ENCODE measurements around the gene GMCL2. TPM values are rescaled to one million over a fixed set of nuclear protein-coding genes. Genes with fewer than 3 reads are reported as not detected.

Gene GMCL2
- total RNA-seq, 2 donors from 2014 or later = 2.8 TPM; not detected in 1

DNA sequence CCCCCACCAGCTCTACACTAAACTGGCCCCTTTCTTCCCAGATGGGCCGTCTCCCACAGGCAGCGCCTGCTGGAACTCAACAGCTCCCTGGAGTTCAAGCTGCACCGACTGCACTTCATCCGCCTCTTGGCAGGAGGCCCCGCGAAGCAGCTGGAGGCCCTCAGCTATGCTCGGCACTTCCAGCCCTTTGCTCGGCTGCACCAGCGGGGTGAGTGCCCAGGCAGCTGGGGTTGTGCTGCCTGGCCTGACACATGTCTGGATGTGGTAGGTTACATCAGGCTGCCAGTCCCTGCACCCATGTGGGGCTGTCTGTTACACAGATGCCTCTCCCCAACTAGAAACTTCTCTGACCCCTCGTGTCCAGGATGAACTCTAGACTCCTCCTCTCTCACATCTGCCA, 43.3 kb downstream of the GMCL2 start:
- intact Hi-C loops (cut with DNase I) = no loop called here
- H3K4me1 ChIP-seq (replicated peaks) = no peaks in the 10 kb centered on the region
- TF ChIP-seq, protein P1, sequence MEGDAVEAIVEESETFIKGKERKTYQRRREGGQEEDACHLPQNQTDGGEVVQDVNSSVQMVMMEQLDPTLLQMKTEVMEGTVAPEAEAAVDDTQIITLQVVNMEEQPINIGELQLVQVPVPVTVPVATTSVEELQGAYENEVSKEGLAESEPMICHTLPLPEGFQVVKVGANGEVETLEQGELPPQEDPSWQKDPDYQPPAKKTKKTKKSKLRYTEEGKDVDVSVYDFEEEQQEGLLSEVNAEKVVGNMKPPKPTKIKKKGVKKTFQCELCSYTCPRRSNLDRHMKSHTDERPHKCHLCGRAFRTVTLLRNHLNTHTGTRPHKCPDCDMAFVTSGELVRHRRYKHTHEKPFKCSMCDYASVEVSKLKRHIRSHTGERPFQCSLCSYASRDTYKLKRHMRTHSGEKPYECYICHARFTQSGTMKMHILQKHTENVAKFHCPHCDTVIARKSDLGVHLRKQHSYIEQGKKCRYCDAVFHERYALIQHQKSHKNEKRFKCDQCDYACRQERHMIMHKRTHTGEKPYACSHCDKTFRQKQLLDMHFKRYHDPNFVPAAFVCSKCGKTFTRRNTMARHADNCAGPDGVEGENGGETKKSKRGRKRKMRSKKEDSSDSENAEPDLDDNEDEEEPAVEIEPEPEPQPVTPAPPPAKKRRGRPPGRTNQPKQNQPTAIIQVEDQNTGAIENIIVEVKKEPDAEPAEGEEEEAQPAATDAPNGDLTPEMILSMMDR (IDR thresholded peaks at IDR 0.05) = no peak
- H3K36me3 ChIP-seq = peaks cover 3 to 21% of the 10 kb centered on the region in 2 donors
- 31% methylated on average over 9 of the region's 10 CpGs for WGBS
- H3K27ac ChIP-seq = no peak overlapping the region
- H3K27me3 ChIP-seq (replicated peaks; ENCODE audit: insufficient read depth) = no peaks in the 10 kb centered on the region
- H3K9me3 ChIP-seq = no peaks in the 10 kb centered on the region
- no peak overlapping the region for H3K4me3 ChIP-seq
- no peak for DNase-seq (ENCODE audit: low spot score)

DNA sequence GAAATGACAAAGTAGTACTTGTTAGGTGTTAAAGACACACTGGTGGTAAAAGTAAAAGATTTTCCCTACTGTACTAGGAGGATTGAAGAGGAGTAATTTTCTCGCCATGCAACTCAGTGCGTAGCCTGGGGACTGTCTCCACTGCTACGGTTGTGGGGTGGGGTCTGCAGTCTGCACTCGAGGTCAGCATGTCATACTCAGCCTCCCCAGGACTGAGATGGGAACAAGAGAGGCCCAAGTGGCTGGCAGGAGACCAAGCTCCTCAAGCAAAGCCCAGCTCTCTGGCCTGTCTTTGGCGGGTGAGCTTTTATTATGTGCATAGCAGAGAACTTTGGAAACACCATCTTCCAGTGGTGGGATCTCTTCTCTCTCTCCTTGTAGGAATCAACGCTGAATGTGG, 43.9 kb downstream of the GMCL2 start:
- TF ChIP-seq POLR2AphosphoS5 (IDR thresholded peaks at IDR 0.05) (no peak), POLR2A (IDR thresholded peaks at IDR 0.05) (no peak)
- TF ChIP-seq, protein P1 (IDR thresholded peaks at IDR 0.05) = no peak

GRCh38 chr5:178142642-178143041, 44.5 kb downstream of the GMCL2 start:
- H3K27me3 ChIP-seq (replicated peaks; ENCODE audit: insufficient read depth) = no peaks in the 10 kb centered on the region
- H3K4me1 ChIP-seq (replicated peaks) = no peaks in the 10 kb centered on the region
- WGBS = 89% methylated on average over 20 of the region's 20 CpGs
- no peak overlapping the region for H3K4me3 ChIP-seq
- H3K27ac ChIP-seq = no peak overlapping the region
- H3K9me3 ChIP-seq = no peaks in the 10 kb centered on the region
- H3K36me3 ChIP-seq = peaks cover 3 to 8% of the 10 kb centered on the region in 2 donors
- DNase-seq (ENCODE audit: low spot score) = no peak
- TF ChIP-seq POLR2AphosphoS5 (IDR thresholded peaks at IDR 0.05) (no peak), POLR2A (IDR thresholded peaks at IDR 0.05) (no peak)
- TF ChIP-seq, protein P1 (IDR thresholded peaks at IDR 0.05) = no peak
- intact Hi-C loops (cut with DNase I) = no loop called here

More for the DNA sequence above, 43.9 kb downstream of the GMCL2 start:
- no peak for DNase-seq (ENCODE audit: low spot score)
- Histone ChIP-seq H3K27me3 (replicated peaks; ENCODE audit: insufficient read depth) (no peaks in the 10 kb centered on the region), H3K4me1 (replicated peaks) (no peaks in the 10 kb centered on the region), H3K27ac (no peak overlapping the region), H3K9me3 (no peaks in the 10 kb centered on the region), H3K4me3 (no peak overlapping the region), H3K36me3 (peaks cover 3 to 14% of the 10 kb centered on the region in 2 donors)
- intact Hi-C loops (cut with DNase I) = no loop called here
- 70% methylated on average over 6 of the region's 6 CpGs for WGBS

- WGBS = 97% methylated on average over 4 of the region's 4 CpGs
- no peak for TF ChIP-seq POLR2AphosphoS5 (IDR thresholded peaks at IDR 0.05)
- TF ChIP-seq POLR2A (IDR thresholded peaks at IDR 0.05) = no peak
- TF ChIP-seq, protein P1 (IDR thresholded peaks at IDR 0.05) = no peak
- H3K4me1 ChIP-seq (replicated peaks) = no peaks in the 10 kb centered on the region
- H3K9me3 ChIP-seq = no peaks in the 10 kb centered on the region
- H3K36me3 ChIP-seq = peaks cover 3% of the 10 kb centered on the region in 2 donors
- intact Hi-C loops (cut with DNase I) = no loop called here
- no peaks in the 10 kb centered on the region for H3K27me3 ChIP-seq (replicated peaks; ENCODE audit: insufficient read depth)
- DNase-seq (ENCODE audit: low spot score) = no peak
- no peak overlapping the region for H3K27ac ChIP-seq
- H3K4me3 ChIP-seq = no peak overlapping the region
Observed at GRCh38 chr5:178141550-178141949, 45.6 kb downstream of the GMCL2 start.

DNA sequence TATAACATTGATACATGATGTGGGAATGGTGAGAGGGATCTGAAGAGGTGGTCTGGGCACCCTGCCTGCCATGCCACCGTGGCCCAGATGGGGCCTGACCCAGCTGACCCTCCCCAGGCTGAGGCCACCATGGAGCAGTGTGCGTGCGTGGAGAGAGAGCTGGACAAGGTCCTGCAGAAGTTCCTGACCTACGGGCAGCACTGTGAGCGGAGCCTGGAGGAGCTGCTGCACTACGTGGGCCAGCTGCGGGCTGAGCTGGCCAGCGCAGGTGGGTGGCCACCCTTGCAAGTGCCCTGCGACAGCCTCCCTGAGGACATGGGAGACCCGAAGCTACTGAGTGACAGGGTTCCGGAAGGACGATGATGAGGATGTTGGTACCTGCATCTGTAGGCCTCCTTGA, 49.2 kb downstream of the GMCL2 start:
- Histone ChIP-seq H3K4me3 (no peak overlapping the region), H3K27me3 (replicated peaks; ENCODE audit: insufficient read depth) (no peaks in the 10 kb centered on the region), H3K36me3 (peaks cover 0 to 3% of the 10 kb centered on the region in 2 donors), H3K27ac (no peak overlapping the region), H3K4me1 (replicated peaks) (no peaks in the 10 kb centered on the region), H3K9me3 (no peaks in the 10 kb centered on the region)
- DNase-seq (ENCODE audit: low spot score) = no peak
- WGBS = 90% methylated on average over 11 of the region's 12 CpGs
- intact Hi-C loops (cut with DNase I) = no loop called here
- TF ChIP-seq POLR2AphosphoS5 (IDR thresholded peaks at IDR 0.05) = no peak
- TF ChIP-seq POLR2A (IDR thresholded peaks at IDR 0.05) = no peak
- TF ChIP-seq, protein P1 (IDR thresholded peaks at IDR 0.05) = no peak

Measured in prostate gland (tissue), 2 donors.